Measurements from ENCODE around the gene SYNE1.
"Not testable (repeated sequence)": the region's sequence is repeated elsewhere in the genome, so short reads cannot be mapped to it uniquely, and the experiment has no call there.

The SYNE1 gene

GRCh38 chr6:152491501-152491900 is 145.7 kb downstream of the SYNE1 start:
- not testable (repeated sequence) for DNase-seq (ENCODE audit: low read depth in 2 of 2)

DNA sequence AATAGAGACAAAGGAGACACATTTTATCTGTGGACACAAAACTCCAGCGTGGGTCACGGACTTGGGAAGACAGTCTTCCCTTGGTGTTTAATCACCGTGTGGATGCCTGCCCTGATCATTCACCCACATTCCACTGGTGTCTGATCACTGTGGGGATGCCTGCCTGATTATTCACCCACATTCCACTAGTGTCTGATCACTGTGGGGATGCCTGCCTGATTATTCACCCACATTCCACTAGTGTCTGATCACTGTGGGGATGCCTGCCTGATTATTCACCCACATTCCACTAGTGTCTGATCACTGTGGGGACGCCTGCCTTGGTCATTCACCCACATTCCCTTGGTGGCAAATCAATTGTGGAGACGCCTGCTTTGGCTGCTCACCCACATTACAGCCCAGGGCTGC is 146.2 kb downstream of the SYNE1 start:
- DNase-seq (ENCODE audit: low read depth in 2 of 2) = not testable (repeated sequence)

- DNase-seq (ENCODE audit: low read depth in 2 of 2) = no peak
Measured at GRCh38 chr6:152484806-152485205, 152.4 kb downstream of the SYNE1 start.

DNA sequence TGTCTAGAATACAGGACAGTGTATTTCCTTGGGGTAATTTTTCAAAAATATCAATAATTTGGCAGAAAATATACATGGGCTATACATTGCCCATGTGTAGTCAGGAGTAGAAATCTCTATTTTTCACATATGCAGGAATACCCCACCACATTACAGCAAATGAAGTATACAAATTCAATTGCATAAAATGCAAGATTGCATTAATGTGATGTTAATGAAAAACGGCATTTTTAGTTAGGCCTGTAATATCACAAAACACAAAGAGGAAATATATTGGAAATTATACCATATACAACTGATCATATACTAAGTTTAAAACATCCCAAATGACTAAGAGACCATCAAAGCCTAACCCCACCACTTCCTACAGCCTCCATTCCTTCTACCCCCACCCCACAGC is 154.9 kb downstream of the SYNE1 start:
- no peak for DNase-seq (ENCODE audit: low read depth in 2 of 2)

- DNase-seq (ENCODE audit: low read depth in 2 of 2) = no peak
Measured at GRCh38 chr6:152478377-152479010, 158.7 kb downstream of the SYNE1 start.

DNA sequence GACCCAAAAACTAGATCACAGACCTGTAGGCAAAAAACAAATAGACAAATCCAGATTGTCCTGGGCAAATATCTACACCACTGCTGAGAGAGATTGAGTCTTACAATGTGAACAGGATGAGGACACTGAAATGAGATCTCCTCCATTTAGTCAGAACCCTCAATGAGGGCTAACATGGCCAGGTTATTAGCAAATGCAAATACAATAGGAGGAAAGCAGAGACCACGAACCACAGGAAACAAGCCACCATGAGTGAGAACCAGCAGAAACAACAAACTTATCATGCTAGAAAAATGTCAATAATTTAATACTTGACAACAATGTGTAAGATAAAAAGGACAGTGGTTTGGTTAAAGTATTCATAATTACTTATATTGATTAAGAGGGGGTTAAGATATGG is 162.8 kb downstream of the SYNE1 start:
- no peak for DNase-seq (ENCODE audit: low read depth in 2 of 2)

GRCh38 chr6:152472325-152472724 is 164.8 kb downstream of the SYNE1 start:
- DNase-seq (ENCODE audit: low read depth in 2 of 2) = no peak

DNA sequence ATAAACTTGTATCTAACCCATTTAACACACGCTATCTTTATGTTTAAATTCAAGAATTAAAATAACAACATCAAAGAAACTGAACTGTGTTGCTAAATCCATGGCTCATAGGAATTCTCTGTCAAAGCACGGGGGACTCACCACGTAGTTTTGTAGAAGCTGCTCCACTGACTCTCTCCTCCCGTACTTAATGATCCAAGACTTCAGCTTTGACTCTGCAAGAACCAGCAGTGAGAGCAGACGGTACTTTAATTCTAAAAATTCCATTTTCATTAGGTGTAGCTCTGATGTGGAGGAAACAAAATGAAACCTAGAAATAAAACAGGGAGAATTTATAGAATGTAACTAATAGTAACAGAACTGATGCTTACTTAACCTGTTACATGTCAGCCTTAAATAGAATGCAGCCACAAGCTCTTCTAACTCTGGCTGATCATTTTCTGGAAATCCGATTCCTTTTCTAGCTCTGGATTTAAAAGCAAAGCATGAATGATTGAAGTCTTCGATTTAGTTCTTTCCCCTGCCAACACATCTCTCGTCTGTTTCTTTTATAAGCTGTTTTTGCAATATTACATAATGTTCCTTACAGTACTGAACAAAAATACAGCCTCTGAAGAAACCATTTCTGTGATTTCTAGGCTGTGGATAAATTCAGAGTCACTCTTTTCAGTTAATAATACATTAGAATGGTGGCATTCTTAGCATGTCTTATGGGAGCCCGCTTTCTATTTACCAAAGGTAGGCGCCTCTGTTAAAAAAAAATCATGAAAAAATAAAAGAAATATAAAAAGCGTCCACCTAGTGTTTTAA is 165.5 kb downstream of the SYNE1 start:
- no peak for DNase-seq (ENCODE audit: low read depth in 2 of 2)

DNA sequence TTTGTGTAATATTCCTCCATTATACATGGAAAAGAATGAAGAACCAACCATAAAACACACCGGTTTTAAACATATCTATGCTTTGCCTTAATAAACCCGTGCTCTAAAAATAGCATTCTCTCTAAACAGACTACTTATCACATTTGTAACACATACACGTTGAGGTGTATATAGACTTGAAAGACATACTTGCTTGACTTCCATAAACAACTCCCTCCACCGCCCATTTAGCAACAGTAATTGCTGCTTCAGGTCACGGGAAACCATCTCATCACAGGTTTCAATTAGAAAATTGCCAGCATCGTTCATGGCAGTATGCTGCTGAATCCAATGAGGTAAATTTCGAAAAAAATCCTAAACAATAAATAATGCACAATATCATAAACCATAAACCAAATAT is 174.0 kb downstream of the SYNE1 start:
- DNase-seq (ENCODE audit: low read depth in 2 of 2) = no peak

DNA sequence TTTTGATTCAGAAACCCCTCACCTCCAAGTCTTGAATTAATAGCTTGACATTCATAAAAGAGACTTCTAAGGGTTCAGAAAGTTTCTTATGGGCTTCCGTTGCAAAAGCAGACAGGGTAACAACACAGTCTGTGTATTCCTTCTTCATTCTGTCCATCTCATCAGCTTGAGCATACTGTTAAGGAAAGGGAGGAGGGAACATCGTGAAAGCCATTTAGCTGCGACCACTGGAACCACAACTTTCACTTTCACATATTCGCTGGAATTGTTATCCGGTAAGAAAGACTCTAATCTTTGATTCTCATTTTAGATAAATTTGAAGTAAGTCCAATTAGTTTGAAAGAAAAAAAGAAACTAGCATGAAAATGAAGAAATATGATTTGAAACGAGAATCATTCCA is 174.4 kb downstream of the SYNE1 start:
- DNase-seq (ENCODE audit: low read depth in 2 of 2) = no peak

- DNase-seq (ENCODE audit: low read depth in 2 of 2) = no peak
Measured at GRCh38 chr6:152461556-152461955, 175.6 kb downstream of the SYNE1 start.

- DNase-seq (ENCODE audit: low read depth in 2 of 2) = no peak
Measured at GRCh38 chr6:152458648-152459644, 178.2 kb downstream of the SYNE1 start.

DNA sequence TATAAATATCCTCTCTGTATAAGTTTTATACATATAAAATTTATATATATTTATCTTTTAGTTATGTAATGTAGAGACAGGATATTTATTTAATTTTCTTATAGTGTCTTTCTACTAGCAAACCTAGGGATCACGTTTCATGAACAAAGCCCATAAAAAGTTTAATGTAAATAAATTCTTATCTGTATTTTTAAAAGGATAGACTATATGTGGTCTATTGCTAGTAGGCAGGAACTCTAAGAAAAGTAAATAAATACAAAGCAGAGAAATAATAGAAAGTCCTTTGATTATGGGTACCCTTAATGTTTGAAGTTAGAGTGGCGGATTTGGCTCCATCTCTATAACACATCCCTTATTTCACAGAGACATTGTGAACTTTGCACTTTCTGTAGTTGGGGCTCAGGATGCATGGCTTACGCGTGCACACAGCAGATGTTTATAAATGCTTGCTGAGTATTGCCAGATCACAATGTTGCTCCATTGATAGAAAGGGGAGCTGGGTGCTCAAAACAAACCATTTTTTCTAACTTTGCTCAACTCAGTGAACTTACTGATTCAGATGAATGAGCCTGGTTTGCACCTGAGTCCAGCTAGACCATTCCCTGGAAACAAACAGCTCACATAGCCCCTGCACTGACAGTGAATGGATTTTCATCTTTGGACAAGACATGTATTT is 179.1 kb downstream of the SYNE1 start:
- no peak for DNase-seq (ENCODE audit: low read depth in 2 of 2)

GRCh38 chr6:152454003-152454402 is 183.2 kb downstream of the SYNE1 start:
- DNase-seq (ENCODE audit: low read depth in 2 of 2) = no peak

GRCh38 chr6:152453421-152453820 is 183.7 kb downstream of the SYNE1 start:
- no peak for DNase-seq (ENCODE audit: low read depth in 2 of 2)

GRCh38 chr6:152452639-152453038 is 184.5 kb downstream of the SYNE1 start:
- no peak for DNase-seq (ENCODE audit: low read depth in 2 of 2)

GRCh38 chr6:152450519-152450918 is 186.6 kb downstream of the SYNE1 start:
- DNase-seq (ENCODE audit: low read depth in 2 of 2) = no peak

DNA sequence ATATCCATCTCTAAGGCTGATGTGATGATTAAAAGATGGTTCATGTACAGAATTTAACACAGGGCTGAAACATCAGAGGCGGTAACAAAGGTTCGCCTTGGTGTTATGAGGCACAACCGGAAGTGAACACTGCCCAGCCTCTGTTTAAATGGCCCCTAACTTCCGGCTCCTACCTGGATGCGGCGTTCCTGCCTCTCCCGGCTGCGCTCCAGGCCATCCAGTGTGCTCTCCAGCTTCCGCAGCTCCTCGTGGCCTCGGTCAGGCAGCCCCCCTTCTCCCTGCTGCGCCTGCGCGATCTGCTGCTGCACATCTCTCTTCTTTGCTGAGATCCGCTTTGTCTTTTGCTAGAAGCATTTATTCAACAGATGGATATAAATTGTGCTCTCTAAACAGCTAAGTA is 195.3 kb downstream of the SYNE1 start:
- DNase-seq (ENCODE audit: low read depth in 2 of 2) = no peak

GRCh38 chr6:152435816-152436215 is 201.3 kb downstream of the SYNE1 start:
- no peak for DNase-seq (ENCODE audit: low read depth in 2 of 2)

DNA sequence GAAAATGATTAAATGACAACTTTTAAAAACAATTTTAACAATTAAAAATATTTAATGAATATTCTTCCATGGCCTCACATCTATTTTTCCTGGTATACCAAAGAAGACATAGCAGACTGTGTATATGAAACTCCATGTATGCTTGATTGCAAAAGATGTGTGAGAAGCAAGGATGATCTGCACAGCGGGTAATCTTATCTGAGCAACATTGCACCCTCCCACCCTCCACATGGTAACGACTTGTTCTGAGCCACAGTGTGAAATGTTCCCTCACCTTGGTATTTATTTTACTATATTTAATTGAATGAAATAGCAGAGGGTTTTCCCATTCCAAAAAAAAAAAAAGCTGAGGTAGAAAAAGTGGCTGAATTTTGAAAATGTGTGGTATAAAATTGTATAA is 204.4 kb downstream of the SYNE1 start:
- no peak for DNase-seq (ENCODE audit: low read depth in 2 of 2)

DNA sequence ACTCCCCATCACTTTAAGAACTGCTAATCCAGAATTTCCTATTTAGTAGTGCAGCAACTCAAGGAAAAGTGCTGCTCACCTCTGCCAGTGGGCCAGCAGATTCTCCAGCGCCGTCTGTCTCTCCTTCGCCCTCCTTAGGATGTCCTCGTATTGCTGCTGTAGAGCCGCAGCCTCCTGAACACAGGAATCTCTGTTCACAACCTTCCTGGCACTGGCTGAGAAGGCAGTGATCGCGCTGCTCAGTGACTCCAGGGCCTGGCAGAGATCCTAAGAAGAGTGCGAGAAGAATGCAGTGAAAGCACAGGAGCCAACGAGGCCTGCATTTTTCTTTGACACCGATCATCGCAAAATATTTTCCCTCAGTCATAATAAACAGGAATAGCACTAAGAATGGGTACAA is 209.0 kb downstream of the SYNE1 start:
- DNase-seq (ENCODE audit: low read depth in 2 of 2) = no peak

- no peak for DNase-seq (ENCODE audit: low read depth in 2 of 2)
Measured at GRCh38 chr6:152426276-152426675, 210.9 kb downstream of the SYNE1 start.

All from stimulated activated CD4-positive, alpha-beta T cell treated with anti-CD3 and anti-CD28 coated beads, Interleukin-12 subunit alpha, Interleukin-12 subunit beta, amount 100 ng/mL, for 24 hours (primary cell).